ENCODE data around the gene CNOT9.

GRCh38 chr2:218569038-218569431 lies 396 bp downstream of the CNOT9 start:
- TF ChIP-seq CTCF (IDR thresholded peaks at IDR 0.05), result no peak
- peak in 2 of 3 donors; percentile 36 to 54 for TF ChIP-seq POLR2A (IDR thresholded peaks at IDR 0.05)

Data from body of pancreas (tissue), 4 donors.